ENCODE data around the gene ATG4C.

The ATG4C gene

GRCh38 chr1:62841587-62842169 lies 57.7 kb downstream of the ATG4C start:
- peak; percentile 51 to 64 for DNase-seq

- DNase-seq, result peak in 1 of 2 donors; percentile 1
These were observed 60.1 kb downstream of the ATG4C start for GRCh38 chr1:62844030-62844429.

- DNase-seq, result no peak
These were observed 65.1 kb downstream of the ATG4C start for GRCh38 chr1:62849031-62849430.

GRCh38 chr1:62852253-62852652 lies 68.3 kb downstream of the ATG4C start:
- DNase-seq, result no peak

GRCh38 chr1:62856960-62857359 lies 73.0 kb downstream of the ATG4C start:
- no peak for DNase-seq

GRCh38 chr1:62869217-62869754 lies 85.4 kb downstream of the ATG4C start:
- no peak for DNase-seq

GRCh38 chr1:62870148-62870547 lies 86.2 kb downstream of the ATG4C start:
- DNase-seq, result no peak

GRCh38 chr1:62875676-62876075 lies 91.7 kb downstream of the ATG4C start:
- no peak for DNase-seq

GRCh38 chr1:62876535-62876934 lies 92.6 kb downstream of the ATG4C start:
- no peak for DNase-seq

- DNase-seq, result no peak
These were observed 93.6 kb downstream of the ATG4C start for GRCh38 chr1:62877579-62877978.

GRCh38 chr1:62879962-62880361 lies 96.0 kb downstream of the ATG4C start:
- no peak for DNase-seq

- no peak for DNase-seq
These were observed 98.5 kb downstream of the ATG4C start for GRCh38 chr1:62882201-62883104.

- no peak for DNase-seq
These were observed 100.3 kb downstream of the ATG4C start for GRCh38 chr1:62884156-62884740.

GRCh38 chr1:62887799-62888507 lies 104.0 kb downstream of the ATG4C start:
- DNase-seq, result no peak

- no peak for DNase-seq
These were observed 108.1 kb downstream of the ATG4C start for GRCh38 chr1:62891956-62892562.

GRCh38 chr1:62897788-62898187 lies 113.9 kb downstream of the ATG4C start:
- DNase-seq, result no peak

- DNase-seq, result no peak
These were observed 116.6 kb downstream of the ATG4C start for GRCh38 chr1:62900566-62900965.

GRCh38 chr1:62901650-62902049 lies 117.7 kb downstream of the ATG4C start:
- DNase-seq, result no peak

GRCh38 chr1:62903522-62903921 lies 119.6 kb downstream of the ATG4C start:
- DNase-seq, result no peak

GRCh38 chr1:62903982-62904855 lies 120.3 kb downstream of the ATG4C start:
- DNase-seq, result no peak

- DNase-seq, result no peak
These were observed 120.9 kb downstream of the ATG4C start for GRCh38 chr1:62904856-62905225.

All from inflammatory macrophage (primary cell).